H9 (cell line): ENCODE measurements around the gene URB1. TPM values are rescaled to one million over a fixed set of nuclear protein-coding genes. Genes with fewer than 3 reads are reported as not detected.
A peak's percentile ranks its signal among the peaks of the same experiment; 100 is the strongest.

Experiments
- DNase-seq: peaks from one replicate; pipeline ENCODE4 v3.0.0-alpha.2; 2017
- H2AFZ ChIP-seq: one replicate; pipeline ENCODE4 v1.6.1; 2013; ENCODE audit warnings: mild to moderate bottlenecking, low read length, control low read depth, moderate library complexity
- H2AK5ac ChIP-seq: 2 replicates; pipeline ENCODE4 v1.6.1; 2013; ENCODE audit warnings: low read length, control low read depth, mixed read lengths; ENCODE audit not compliant: insufficient read length
- H2BK120ac ChIP-seq: one replicate; pipeline ENCODE4 v1.6.1; 2013; ENCODE audit warnings: low read depth, mild to moderate bottlenecking, low read length, control low read depth, inconsistent platforms; ENCODE audit not compliant: poor library complexity, severe bottlenecking
- H2BK12ac ChIP-seq: 2 replicates; pipeline ENCODE4 v1.6.1; 2013; ENCODE audit warnings: low read length, control low read depth, mixed read lengths, low read depth; ENCODE audit not compliant: insufficient read length
- H2BK15ac ChIP-seq: 2 replicates; pipeline ENCODE4 v1.6.1; 2013; ENCODE audit warnings: low read depth, low read length, control low read depth
- H2BK20ac ChIP-seq: one replicate; pipeline ENCODE4 v1.6.1; 2013; ENCODE audit warnings: low read depth, mild to moderate bottlenecking, low read length, control low read depth, inconsistent platforms; ENCODE audit not compliant: poor library complexity, severe bottlenecking
- H2BK5ac ChIP-seq: 2 replicates; pipeline ENCODE4 v1.6.1; 2013; ENCODE audit warnings: low read length, control low read depth, mixed read lengths; ENCODE audit not compliant: insufficient read length
- H3K14ac ChIP-seq: 2 replicates; pipeline ENCODE4 v1.6.1; 2013; ENCODE audit warnings: low read length, control low read depth; ENCODE audit not compliant: insufficient read depth
- H3K18ac ChIP-seq: 2 replicates; pipeline ENCODE4 v1.6.1; 2013; ENCODE audit warnings: low read depth, mild to moderate bottlenecking, mixed read lengths, low read length, control low read depth; ENCODE audit not compliant: insufficient read length
- H3K23ac ChIP-seq: 2 replicates; pipeline ENCODE4 v1.6.1; 2013; ENCODE audit warnings: low read length, control low read depth, mixed read lengths, low read depth; ENCODE audit not compliant: insufficient read length
- H3K23me2 ChIP-seq: 2 replicates; pipeline ENCODE4 v1.6.1; 2013; ENCODE audit warnings: low read depth, mild to moderate bottlenecking, mixed read lengths, low read length, control low read depth; ENCODE audit not compliant: insufficient read length, poor library complexity, severe bottlenecking
- H3K27ac ChIP-seq: 2 replicates; pipeline ENCODE4 v1.5.1; 2013; ENCODE audit warnings: low read length, control low read depth, mixed read lengths, low read depth; ENCODE audit not compliant: insufficient read length
- H3K27me3 ChIP-seq: 2 replicates; pipeline ENCODE4 v1.6.1; 2013; ENCODE audit warnings: low read length, control low read depth, inconsistent platforms; ENCODE audit not compliant: insufficient read depth
- H3K4ac ChIP-seq: 2 replicates; pipeline ENCODE4 v1.6.1; 2013; ENCODE audit warnings: low read depth, mild to moderate bottlenecking, control low read depth, inconsistent platforms, low read length, moderate library complexity
- H3K4me1 ChIP-seq: 2 replicates; pipeline ENCODE4 v1.6.1; 2013; ENCODE audit warnings: low read length, control low read depth, inconsistent platforms; ENCODE audit not compliant: insufficient read depth
- H3K4me2 ChIP-seq: 2 replicates; pipeline ENCODE4 v1.6.1; 2013; ENCODE audit warnings: low read length, control low read depth, mixed read lengths; ENCODE audit not compliant: insufficient read length, insufficient read depth
- H3K56ac ChIP-seq: 2 replicates; pipeline ENCODE4 v1.6.1; 2013; ENCODE audit warnings: low read depth, mild to moderate bottlenecking, mixed read lengths, low read length, control low read depth; ENCODE audit not compliant: insufficient read length
- H3K79me1 ChIP-seq: 2 replicates; pipeline ENCODE4 v1.6.1; 2013; ENCODE audit warnings: low read depth, mild to moderate bottlenecking, moderate library complexity, low read length, control low read depth, inconsistent platforms; ENCODE audit not compliant: insufficient read depth, poor library complexity, severe bottlenecking
- H3K79me2 ChIP-seq: 2 replicates; pipeline ENCODE4 v1.6.1; 2013; ENCODE audit warnings: low read length, control low read depth, inconsistent platforms; ENCODE audit not compliant: insufficient read depth
- H3K9ac ChIP-seq: 2 replicates; pipeline ENCODE4 v1.6.1; 2013; ENCODE audit warnings: low read length, control low read depth, mixed read lengths; ENCODE audit not compliant: insufficient read length; ENCODE audit errors: extremely low read depth
- H3K9me3 ChIP-seq: one replicate; pipeline ENCODE4 v1.6.1; 2013; ENCODE audit warnings: low read depth, low read length, inconsistent platforms; ENCODE audit not compliant: control insufficient read depth
- H3T11ph ChIP-seq: one replicate; pipeline ENCODE4 v1.6.1; 2013; ENCODE audit warnings: mild to moderate bottlenecking, low read length, control low read depth, inconsistent platforms
- H4K20me1 ChIP-seq: one replicate; pipeline ENCODE4 v1.6.1; 2013; ENCODE audit not compliant: control insufficient read depth, insufficient read length, insufficient read depth
- H4K5ac ChIP-seq: 2 replicates; pipeline ENCODE4 v1.6.1; 2013; ENCODE audit warnings: low read depth, mild to moderate bottlenecking, mixed read lengths, low read length, control low read depth; ENCODE audit not compliant: insufficient read length
- H4K8ac ChIP-seq: replicated peaks from 2 replicates; pipeline ENCODE4 v1.6.1; 2013; ENCODE audit warnings: low read length, control low read depth, mixed read lengths, low read depth; ENCODE audit not compliant: insufficient read length
- H4K91ac ChIP-seq: 2 replicates; pipeline ENCODE4 v1.6.1; 2013; ENCODE audit warnings: low read depth, mild to moderate bottlenecking, moderate library complexity, mixed read lengths, low read length, control low read depth; ENCODE audit not compliant: insufficient read length
- H3K27ac Mint-ChIP-seq, 3 experiments: 2 replicates in 2 of 3; 3 replicates in 1 of 3; pipeline ENCODE4 v1.8.0; 2020 to 2021; ENCODE audit warnings: mixed read lengths in 3 of 3, mild to moderate bottlenecking in 1 of 3, moderate library complexity in 1 of 3
- H3K27me3 Mint-ChIP-seq: 2 replicates; pipeline ENCODE4 v1.8.0; 2021; ENCODE audit warnings: low read depth, mild to moderate bottlenecking, moderate library complexity, mixed read lengths
- H3K36me3 Mint-ChIP-seq, 3 experiments: 2 replicates in 2 of 3; 3 replicates in 1 of 3; pipeline ENCODE4 v1.8.0; 2020 to 2021; ENCODE audit warnings: low read depth in 3 of 3, mixed read lengths in 3 of 3; ENCODE audit not compliant: insufficient read depth in 1 of 3
- H3K4me1 Mint-ChIP-seq, 2 experiments: 2 replicates each; pipeline ENCODE4 v1.8.0; 2020; ENCODE audit warnings: mixed read lengths in 2 of 2
- H3K4me3 Mint-ChIP-seq, 2 experiments: 2 replicates in 1 of 2; 3 replicates in 1 of 2; pipeline ENCODE4 v1.8.0; 2020 to 2021; ENCODE audit warnings: mild to moderate bottlenecking in 2 of 2, mixed read lengths in 2 of 2, moderate library complexity in 1 of 2
- H3K9me3 Mint-ChIP-seq, 2 experiments: 2 replicates in 1 of 2; 3 replicates in 1 of 2; pipeline ENCODE4 v1.8.0; 2020; ENCODE audit warnings: mild to moderate bottlenecking in 2 of 2, mixed read lengths in 2 of 2, moderate library complexity in 1 of 2
- CTCF ChIP-seq: fragments of 200-600 bp; sonication (generic); conservative IDR thresholded peaks from 3 replicates; pipeline ENCODE4 v1.8.0; 2021; ENCODE audit warnings: antibody characterized with exemption, mild to moderate bottlenecking
- WGBS: extraction: QIAGEN DNeasy Blood & Tissue Kit; methylation state at CpG from one replicate; pipeline ENCODE4 v1.1.7; 2013; ENCODE audit warnings: missing lambda C conversion rate, low lambda C conversion rate, mixed read lengths; ENCODE audit not compliant: insufficient read length; ENCODE audit errors: extremely low coverage; 5-methylcytosine and 5-hydroxymethylcytosine counted together
- total RNA-seq: library from RNA; stranded (reverse); gene quantifications from 2 replicates; pipeline ENCODE4 v1.2.1, GENCODE V29; 2021

Gene URB1
- total RNA-seq, 1 experiment from 2014 or later, result 23.5 TPM

- H4K5ac ChIP-seq, result no peak overlapping the region
- peaks cover 42 to 87% (median 77%) of the 10 kb centered on the region in 3 experiments; a peak in 6 of 7 replicates for H3K36me3 Mint-ChIP-seq
- no peak for DNase-seq
- no peak overlapping the region for H2BK15ac ChIP-seq
- no peaks in the 10 kb centered on the region for H3K27me3 Mint-ChIP-seq
- H4K20me1 ChIP-seq, result no peaks in the 10 kb centered on the region
- peaks cover 28 to 31% of the 10 kb centered on the region in 2 experiments for H3K4me1 Mint-ChIP-seq
- H3K23me2 ChIP-seq, result no peaks in the 10 kb centered on the region
- H3K27ac ChIP-seq, result no peak overlapping the region
- no peaks in the 10 kb centered on the region for H3K9me3 ChIP-seq
- H3K4me2 ChIP-seq, result no peak overlapping the region
- no peak overlapping the region for H2BK12ac ChIP-seq
- no peak overlapping the region for H4K8ac ChIP-seq
- no peak overlapping the region for H4K91ac ChIP-seq
- no peak overlapping the region for H2BK120ac ChIP-seq
- H3K79me1 ChIP-seq, result no peaks in the 10 kb centered on the region
- H2AFZ ChIP-seq, result no peak overlapping the region
- no CpG with 5 or more reads among the region's 9 CpGs for WGBS
- no peak overlapping the region for H3K4me3 Mint-ChIP-seq
- H3K79me2 ChIP-seq, result no peaks in the 10 kb centered on the region
- H3K4ac ChIP-seq, result no peak overlapping the region
- H2BK20ac ChIP-seq, result no peak overlapping the region
- TF ChIP-seq CTCF, result no peak
- no peaks in the 10 kb centered on the region for H3K9me3 Mint-ChIP-seq
- no peak overlapping the region for H3K23ac ChIP-seq
- no peak overlapping the region for H3K18ac ChIP-seq
- H3K56ac ChIP-seq, result no peak overlapping the region
- H3K4me1 ChIP-seq, result no peaks in the 10 kb centered on the region
- H3T11ph ChIP-seq, result no peak overlapping the region
- peak overlapping the region; percentile 59 to 93 (median 91); a peak in 5 of 7 replicates for H3K27ac Mint-ChIP-seq
- no peak overlapping the region for H2AK5ac ChIP-seq
- no peak overlapping the region for H3K9ac ChIP-seq
- no peaks in the 10 kb centered on the region for H3K27me3 ChIP-seq
- no peak overlapping the region for H2BK5ac ChIP-seq
- no peak overlapping the region for H3K14ac ChIP-seq
Measured at GRCh38 chr21:32331444-32332305, 61.1 kb downstream of the URB1 start.
